Stimulated activated CD4-positive, alpha-beta T cell treated with anti-CD3 and anti-CD28 coated beads, Interleukin-12 subunit alpha, Interleukin-12 subunit beta, amount 100 ng/mL, for 24 hours (primary cell): ENCODE results near the gene TGM2.
A peak's percentile ranks its signal among the peaks of the same experiment; 100 is the strongest.
"Not testable (repeated sequence)": the region's sequence is repeated elsewhere in the genome, so short reads cannot be mapped to it uniquely, and the experiment has no call there.

Experiments
- DNase-seq, 2 experiments: peaks; one replicate each; pipeline ENCODE4 v3.0.0-alpha.2; 2020; ENCODE audit warnings: low read depth in 2 of 2

The TGM2 gene

GRCh38 chr20:38115205-38115604 lies 49.9 kb downstream of the TGM2 start:
- no peak for DNase-seq

GRCh38 chr20:38114353-38114791 lies 50.7 kb downstream of the TGM2 start:
- no peak for DNase-seq

- peak in 1 of 2 experiments; percentile 4 for DNase-seq
These were observed 51.4 kb downstream of the TGM2 start for GRCh38 chr20:38113401-38114325.

GRCh38 chr20:38112930-38113294 lies 52.2 kb downstream of the TGM2 start:
- no peak for DNase-seq

DNA sequence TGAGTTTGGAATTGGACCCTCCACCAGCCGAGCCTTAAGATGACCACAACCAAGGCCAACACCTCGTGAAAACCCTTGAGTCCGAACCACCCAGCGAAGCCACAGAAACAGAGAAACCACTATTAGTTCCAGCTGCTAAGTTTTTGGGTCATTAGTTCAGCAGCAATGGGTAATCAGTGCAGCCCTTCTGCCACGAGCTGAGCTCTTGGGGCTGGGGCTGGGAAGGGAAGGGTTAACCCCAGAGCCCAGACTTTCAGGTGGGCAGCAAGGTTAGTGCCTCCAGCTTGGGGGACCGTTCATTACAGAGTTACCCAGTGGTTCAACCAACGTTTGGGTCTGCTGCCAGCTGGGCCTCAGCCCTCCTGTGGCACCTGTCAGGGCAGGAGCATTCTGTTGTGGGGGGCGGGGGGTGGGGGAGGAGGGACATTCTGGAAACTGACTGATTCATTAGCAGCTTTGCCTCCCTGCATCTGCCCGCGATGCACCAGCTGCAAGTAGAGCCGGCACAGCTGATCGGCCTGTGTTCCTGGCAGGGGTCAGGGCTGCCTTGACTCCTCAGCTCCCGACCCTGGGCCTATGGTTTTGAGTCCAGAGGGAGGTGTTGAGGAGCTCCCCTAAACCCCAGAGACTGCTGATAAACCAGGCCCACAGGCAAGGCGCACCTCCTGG lies 52.7 kb downstream of the TGM2 start:
- no peak for DNase-seq

- no peak for DNase-seq
These were observed 53.5 kb downstream of the TGM2 start for GRCh38 chr20:38111366-38112232.

- DNase-seq, result no peak
These were observed 54.4 kb downstream of the TGM2 start for GRCh38 chr20:38110525-38111178.

- no peak for DNase-seq
These were observed 55.2 kb downstream of the TGM2 start for GRCh38 chr20:38109591-38110524.

DNA sequence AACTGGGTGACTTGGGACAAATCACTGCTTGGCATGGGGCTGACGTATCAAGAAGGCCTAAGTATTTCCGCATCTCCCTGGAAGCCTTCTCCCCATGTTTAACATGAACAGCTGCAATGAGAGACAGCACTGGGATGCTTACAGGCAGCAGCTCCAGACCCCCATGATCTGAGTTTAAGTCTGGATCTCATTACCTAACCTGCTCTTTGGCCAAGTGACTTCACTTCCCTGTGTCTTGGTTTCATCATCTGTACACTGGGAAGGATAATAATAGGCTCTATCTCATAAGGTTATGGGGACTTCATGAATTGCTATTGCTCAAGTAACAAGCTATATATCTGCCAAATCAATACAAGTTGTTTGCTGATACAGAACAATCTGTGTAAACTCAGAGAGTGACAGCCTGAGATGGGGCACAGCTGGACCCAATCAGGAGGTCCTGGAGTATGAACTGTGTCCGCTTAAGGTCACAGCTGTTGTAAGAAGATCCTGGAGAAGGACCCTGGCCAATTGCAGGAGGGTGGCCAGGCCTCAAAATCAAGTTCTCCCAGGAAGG lies 56.0 kb downstream of the TGM2 start:
- no peak for DNase-seq

GRCh38 chr20:38108438-38108985 lies 56.6 kb downstream of the TGM2 start:
- no peak for DNase-seq

DNA sequence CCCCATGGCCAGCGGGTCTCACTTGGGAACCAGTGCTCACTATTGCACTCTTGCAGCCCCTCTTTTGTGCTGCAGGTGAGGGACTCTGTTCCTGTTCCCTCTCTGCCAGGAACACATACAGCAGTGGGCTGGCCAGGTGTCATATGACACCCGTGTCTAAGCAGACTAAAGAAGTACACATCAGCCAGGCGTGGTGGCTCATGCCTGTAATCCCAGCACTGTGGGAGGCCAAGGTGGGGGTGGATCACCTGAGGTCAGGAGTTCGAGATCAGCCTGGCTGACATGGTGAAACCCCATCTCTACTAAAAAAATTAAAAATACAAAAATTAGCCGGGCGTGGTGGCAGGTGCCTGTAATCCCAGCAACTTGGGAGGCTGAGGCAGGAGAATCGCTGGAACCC lies 57.2 kb downstream of the TGM2 start:
- DNase-seq, result not testable (repeated sequence)

- DNase-seq, result not testable (repeated sequence)
These were observed 57.7 kb downstream of the TGM2 start for GRCh38 chr20:38107386-38107785.

GRCh38 chr20:38106461-38106860 lies 58.6 kb downstream of the TGM2 start:
- DNase-seq, result no peak

- DNase-seq, result no peak
These were observed 60.8 kb downstream of the TGM2 start for GRCh38 chr20:38104285-38104684.

- DNase-seq, result not testable (repeated sequence)
These were observed 62.9 kb downstream of the TGM2 start for GRCh38 chr20:38102206-38102605.

- DNase-seq, result no peak
These were observed 66.1 kb downstream of the TGM2 start for GRCh38 chr20:38098952-38099351.

DNA sequence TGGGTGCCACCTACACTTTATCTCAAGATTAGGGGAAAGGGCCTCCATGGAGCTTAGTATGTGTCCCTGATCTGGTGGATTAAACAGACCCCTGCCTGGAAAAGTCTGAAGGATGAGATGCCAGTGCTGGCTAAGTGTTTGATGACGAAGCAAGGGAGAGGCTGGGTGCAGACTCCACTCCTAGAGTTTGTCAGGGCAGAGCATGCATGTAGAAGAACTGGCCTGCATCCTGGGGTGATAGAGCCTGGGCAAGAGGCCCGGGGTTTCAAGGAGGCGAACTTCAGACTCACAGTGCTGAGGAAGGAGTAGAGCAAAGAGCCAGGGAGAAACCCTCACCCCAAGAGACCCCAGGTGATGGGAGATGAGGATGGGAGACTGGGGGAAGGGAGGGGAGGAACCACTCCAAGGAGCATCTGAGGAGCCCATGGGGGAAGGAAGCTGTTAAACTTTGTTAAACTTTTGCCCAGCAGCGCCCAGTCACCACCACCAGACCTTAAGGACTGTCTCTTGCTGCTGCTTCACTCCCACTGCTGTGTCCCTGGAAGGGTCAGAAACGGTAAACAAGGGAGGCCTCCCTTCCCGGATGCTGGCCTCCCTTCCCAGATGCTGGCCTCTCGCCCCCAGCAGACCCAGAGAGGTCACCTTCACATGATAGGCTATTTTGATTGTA lies 69.9 kb downstream of the TGM2 start:
- no peak for DNase-seq

GRCh38 chr20:38094373-38094891 lies 70.6 kb downstream of the TGM2 start:
- no peak for DNase-seq

- DNase-seq, result no peak
These were observed 71.4 kb downstream of the TGM2 start for GRCh38 chr20:38093641-38094077.
